NCI-H524 (cell line): ENCODE results near the gene BCDIN3D.

Experiments used
- DNase-seq, 2 experiments: peaks; one replicate each; lab custom pipeline; 2025; lab: John Stamatoyannopoulos, UW

Gene BCDIN3D

GRCh38 chr12:49819786-49820185 lies 23.1 kb downstream of the BCDIN3D start:
- DNase-seq, result no peak

DNA sequence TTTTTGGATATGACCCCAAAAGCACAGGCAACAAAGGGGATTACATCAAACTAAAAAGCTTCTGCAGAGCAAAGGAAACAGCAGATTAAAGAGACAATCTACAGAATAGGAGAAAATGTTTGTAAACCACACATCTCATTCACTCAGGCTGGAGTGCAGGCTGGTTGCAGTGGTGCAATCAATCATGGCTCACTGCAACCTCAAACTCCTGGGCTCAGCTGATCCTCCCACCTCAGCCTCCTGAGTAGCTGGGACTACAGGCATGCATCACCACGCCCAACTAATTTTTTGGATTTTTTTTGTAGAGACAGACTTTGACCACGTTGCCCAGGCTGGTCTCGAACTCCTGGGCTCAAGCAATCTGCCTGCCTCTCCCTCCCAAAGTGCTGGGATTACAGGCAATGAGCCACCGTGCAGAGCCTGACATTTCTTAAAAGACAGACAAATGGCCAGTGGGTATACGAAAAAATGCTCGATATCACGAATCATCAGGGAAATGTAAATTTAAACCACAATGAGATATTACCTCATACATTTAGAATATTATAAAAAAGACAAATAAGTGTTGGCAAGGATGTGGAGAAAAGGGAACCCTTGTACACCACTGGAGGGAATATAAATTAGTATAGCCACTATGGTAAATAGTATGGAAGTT lies 24.5 kb downstream of the BCDIN3D start:
- DNase-seq, result no peak

GRCh38 chr12:49813131-49813530 lies 29.8 kb downstream of the BCDIN3D start:
- DNase-seq, result no peak

DNA sequence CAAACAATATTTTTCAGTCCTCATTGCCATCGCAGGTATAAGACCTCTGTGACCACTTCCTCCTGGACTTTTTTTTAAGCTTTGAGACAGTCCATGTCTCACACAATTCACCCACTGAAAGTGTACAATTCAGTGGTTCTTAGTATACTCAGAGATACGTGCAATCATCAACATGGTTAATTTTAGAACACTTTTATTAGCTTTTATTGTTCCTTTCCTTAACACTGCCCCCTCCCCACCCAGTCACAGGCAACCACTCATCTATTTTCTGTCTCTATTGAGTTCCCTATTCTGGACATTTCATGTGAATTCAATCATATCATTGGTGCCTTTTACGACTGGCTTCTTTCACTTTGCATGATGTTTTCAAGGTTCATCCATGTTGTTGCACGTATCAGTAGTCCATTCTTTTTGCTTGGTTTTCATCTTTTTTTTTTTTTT lies 30.9 kb downstream of the BCDIN3D start:
- DNase-seq, result no peak

GRCh38 chr12:49811136-49811535 lies 31.8 kb downstream of the BCDIN3D start:
- peak in 1 of 2 experiments; percentile 69 for DNase-seq

GRCh38 chr12:49809906-49810389 lies 33.0 kb downstream of the BCDIN3D start:
- no peak for DNase-seq

DNA sequence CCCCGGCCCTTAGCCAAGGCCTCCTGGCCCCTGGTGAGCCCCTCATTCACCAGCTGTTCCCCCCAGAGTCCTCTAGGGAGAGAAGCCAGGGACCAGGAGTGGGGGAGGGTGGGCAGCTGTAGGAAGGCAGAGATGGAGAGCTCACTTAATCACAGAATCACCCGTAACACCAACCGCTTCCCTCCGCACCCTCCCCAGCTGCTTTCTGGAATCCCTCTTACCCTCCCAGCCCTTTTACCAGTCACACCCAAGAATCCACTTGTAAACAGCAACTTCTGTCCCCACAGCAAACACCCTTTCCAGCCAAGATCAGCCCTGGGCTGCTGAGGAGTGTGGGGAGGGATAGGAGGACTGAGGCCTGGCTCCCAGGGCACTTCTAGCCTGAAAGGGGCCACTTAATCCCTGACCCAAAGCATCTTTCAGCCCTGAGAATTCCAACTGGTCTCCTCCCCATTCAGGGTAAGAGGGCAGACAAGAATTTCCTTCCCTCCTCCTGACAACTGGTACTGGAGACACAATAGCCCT lies 33.5 kb downstream of the BCDIN3D start:
- DNase-seq, result peak; percentile 76 to 89

DNA sequence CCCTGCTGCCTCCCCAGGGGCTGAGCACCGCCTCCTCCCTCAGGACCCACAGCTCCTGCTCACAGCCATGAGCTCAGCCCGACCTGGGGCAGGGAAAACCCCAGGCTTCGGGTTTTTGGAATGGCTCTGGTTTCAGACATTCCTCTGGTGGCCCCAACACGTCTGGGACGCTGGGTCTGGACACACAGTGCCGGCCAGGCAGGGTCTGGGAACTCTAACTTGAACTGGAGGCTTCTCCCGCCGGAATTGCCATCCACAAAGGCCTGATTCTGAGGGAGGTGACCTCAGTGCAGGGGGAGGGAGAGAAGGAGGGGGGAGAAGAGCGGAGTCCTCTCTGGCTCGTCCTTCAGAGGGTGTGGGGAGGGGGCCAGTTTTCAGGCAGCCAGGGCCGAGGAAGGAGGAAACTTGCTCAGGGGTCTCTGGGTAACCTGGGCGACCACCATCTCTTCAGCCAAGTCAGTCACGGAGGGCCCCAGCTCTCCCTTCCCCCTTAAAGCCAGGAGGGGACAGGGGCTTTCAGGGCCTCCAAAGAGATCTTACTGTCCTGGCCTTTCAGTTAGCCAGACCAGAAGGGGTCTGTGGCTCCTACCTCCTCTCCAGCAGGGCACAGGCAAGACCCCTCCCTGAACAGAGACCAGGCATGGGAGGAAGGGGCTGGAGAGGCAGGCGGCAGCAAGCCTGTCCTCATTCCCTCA lies 34.1 kb downstream of the BCDIN3D start:
- no peak for DNase-seq

- no peak for DNase-seq
Observed at GRCh38 chr12:49807991-49808580, 34.8 kb downstream of the BCDIN3D start.

- DNase-seq, result no peak
Observed at GRCh38 chr12:49806877-49807276, 36.0 kb downstream of the BCDIN3D start.

DNA sequence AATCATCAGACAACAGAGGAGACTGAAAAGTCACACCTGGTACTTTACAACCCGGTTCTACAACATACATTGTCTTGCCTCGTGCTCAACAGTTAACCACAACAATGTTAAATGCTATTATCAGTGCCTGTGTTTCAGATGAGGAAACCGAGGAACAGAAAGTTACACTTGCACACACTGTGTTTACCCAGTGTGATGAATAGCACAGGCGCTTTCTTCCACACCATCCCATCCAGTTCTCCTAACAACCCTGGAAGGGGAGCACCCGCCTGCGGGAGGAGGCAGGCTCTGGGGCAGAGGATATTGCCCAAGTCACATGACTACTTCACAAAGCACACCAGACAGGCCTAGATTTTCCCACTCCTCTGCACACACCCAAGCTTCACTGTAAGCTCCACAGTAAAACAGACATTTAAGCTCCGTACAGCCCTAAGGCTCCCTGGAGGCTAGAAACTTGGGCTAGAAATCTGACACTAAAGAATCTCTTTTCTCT lies 36.5 kb downstream of the BCDIN3D start:
- no peak for DNase-seq

DNA sequence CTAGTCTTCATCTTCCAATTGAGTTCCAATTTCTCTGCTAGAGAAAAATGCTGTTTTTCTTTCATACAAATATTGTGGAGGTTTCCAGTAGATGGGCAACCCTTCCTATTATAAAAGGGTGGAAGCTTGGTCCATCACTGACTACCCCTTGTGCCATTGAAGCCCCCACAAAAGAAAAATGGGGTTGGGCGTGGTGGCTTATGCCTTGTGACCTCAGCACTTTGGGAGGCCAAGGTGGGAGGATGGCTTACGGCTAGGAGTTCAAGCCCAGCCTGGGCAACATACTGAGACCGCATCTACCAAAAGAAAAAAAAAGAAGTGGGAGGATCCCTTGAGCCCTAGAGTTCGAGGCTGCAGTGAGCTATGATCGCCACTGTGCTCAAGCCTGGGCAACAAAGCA lies 37.5 kb downstream of the BCDIN3D start:
- DNase-seq, result no peak

- no peak for DNase-seq
Observed at GRCh38 chr12:49804821-49805220, 38.1 kb downstream of the BCDIN3D start.

- DNase-seq, result no peak
Observed at GRCh38 chr12:49803693-49804450, 39.0 kb downstream of the BCDIN3D start.

- DNase-seq, result no peak
Observed at GRCh38 chr12:49801141-49802063, 41.5 kb downstream of the BCDIN3D start.

DNA sequence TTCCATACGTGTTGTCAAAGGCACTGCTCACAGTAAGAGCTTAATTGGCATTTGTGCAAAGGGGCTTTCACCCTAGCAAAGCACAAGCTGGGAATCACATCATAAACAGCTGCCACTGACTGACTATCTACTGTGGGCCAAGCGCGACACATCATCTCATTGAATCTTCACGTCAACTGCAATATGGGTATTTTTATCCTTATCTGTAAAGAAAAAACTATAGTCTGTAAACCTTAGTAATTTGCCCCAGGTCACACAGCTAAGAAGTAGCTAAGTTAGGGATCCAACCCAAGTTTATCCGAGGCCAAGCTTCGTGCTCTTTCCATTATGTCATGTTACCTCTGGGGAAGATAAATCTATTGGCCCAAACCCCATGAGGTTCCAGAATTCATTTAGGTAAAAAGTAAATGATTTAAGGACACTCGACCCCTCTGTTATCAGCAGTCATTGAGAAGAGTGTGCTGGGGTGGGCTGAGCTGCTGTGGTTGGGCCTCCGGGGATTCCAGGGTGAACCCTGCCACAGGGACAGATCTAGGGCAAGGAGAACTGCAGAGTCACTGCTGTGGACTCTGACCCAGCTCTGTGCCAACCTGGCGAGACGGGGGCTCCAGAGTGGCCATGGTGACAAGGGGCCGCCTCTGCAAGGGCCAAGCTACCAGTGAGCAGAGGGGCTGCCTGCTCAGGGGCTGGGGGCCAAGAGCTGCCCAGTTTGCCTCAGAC lies 42.3 kb downstream of the BCDIN3D start:
- DNase-seq, result no peak

DNA sequence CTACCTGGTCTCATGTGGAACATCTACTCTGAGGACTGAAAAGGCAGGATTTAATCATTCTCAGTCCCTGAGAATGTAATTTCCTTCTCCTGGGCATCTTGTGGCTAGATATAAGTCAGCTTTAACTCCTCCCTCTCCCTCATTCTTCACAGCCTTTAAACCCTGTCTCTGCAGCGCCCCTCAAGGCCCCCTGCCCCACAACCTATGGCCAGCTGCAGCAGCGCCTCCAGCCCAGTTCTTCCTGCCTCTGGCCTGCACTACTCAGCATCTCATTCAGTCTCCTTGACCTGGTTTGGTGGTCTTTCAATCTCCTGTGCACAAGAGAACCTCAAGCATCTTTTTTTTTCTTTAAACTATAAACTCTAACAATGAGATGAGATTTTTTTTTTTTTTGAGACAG lies 44.0 kb downstream of the BCDIN3D start:
- DNase-seq, result no peak

DNA sequence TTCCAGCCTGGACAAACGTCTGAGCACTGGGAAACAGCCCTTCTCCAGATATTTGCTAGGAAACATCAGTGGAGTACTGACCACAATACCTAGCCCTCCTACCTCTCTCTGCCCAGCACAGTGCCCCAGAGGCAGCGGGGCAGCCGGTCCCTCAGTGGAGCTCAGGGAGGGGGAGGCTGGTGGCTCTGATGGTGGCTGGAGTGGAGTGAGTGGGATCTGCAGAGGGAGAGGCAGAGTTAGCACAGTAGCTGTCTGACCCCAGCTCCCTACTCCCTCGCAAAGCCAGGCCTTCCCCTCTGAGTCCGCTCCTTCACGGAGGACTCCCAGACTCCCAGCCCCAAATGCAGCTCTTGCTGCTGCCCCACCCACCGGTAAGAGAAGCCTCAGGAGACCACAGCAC lies 44.7 kb downstream of the BCDIN3D start:
- no peak for DNase-seq

DNA sequence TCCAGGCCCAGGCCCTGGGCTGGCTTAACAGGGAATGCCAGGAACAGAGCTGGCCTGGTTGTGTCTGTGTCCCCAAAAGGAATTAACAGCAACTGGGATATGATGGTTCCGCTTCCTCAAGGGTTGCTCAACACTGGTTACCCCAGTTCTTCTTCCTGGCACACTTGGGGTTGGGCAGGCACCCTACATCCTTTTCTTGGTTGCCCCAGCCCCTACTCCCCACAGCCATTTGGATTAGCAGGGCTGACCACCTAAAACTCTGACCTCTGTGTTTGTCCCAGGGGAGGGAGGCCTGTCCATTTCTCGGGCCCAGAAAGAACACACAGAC lies 45.5 kb downstream of the BCDIN3D start:
- DNase-seq, result no peak
